Measurements from ENCODE around the gene NEDD4L.

Gene NEDD4L

DNA sequence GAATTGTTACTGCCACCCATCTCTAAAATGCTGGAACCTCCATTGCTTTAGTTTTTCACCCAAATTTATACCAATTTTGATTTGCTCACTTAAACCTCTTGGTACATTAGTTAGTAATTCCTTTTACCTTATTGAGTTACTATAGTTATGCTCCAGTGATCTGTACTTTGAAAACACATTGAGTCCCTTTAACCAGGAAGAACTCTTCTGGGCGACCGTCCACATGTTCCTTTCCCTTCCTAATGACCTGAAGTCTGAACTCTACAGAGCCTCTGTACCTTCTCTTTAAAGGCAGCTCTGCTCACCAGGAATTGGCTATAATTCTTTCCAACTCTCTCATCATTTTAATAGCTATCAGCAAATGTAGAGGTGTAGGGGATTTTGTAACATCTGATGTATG is 290.0 kb downstream of the NEDD4L start:
- DNase-seq, result no peak

DNA sequence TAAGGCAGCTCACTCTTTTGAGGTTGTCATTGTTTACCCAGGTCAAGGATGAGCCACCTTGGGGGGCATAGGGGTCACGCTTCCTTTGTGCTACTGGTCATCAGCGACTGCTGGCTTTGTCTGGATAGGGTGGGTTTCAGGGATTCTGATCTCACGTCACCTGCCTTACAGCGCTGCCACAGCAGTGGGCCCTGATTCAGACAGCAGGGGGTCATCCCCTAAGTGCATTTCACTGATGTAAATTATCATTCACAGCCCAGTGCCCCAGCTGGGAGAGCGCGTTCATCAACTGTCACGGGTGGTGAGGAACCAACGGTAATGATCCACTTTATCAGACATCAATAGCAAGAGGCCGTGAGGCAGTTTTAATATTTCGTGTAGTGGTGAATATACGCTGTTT is 291.2 kb downstream of the NEDD4L start:
- DNase-seq, result no peak

DNA sequence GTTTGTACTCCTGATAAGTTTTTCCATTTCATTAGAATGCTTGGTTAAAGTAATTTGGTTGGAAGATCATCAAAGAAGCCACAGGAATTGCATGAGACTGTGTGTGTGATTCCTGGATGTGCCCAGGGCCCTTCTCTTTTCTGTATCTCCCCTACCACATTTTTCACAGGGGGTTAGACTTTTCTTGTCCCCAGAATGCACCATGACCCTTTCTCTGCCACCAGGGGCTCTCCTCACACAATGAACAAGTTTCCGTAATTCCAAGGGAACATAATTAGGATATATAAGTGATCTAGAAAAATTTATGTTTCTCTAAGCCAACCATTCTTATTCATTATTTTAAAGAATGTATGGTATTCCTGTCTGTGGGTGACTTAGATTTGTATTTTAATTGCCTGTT is 291.8 kb downstream of the NEDD4L start:
- no peak for DNase-seq

DNA sequence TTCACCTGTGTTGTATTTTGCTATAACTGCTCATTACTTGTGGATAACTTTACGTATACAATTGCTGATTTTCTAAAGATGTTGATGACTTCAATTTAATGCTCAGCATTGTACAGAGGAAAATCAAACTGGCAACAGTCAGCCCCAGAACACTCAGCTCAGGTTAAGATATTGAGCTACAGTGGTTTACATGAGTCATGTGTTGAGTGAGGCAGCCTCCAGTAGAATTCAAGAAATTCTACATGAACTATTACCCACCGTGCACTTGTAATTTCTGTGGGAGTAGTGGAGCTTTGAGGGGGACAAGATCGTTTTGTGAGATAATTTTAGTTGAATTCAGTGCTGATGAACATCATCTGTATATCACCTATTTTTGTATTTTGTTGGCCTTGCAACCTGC is 292.6 kb downstream of the NEDD4L start:
- DNase-seq, result no peak

DNA sequence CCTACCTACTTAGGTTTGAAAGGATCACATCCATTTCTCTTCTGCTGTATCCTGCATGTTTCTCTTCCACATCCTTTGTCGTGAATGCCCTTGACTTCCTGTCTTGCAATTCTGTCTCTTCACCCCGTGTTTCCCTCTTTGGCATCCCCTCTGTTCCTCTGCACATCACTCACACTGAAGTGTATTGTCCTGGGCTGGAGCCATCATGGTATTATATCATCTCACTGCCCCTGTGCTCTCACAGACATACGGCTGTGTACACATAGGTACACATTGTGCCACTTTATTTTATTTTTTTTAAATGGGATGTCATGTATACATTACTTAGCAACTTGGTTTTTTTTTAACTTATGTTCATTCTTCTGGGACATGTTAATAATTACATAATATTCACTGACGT is 293.3 kb downstream of the NEDD4L start:
- no peak for DNase-seq

DNA sequence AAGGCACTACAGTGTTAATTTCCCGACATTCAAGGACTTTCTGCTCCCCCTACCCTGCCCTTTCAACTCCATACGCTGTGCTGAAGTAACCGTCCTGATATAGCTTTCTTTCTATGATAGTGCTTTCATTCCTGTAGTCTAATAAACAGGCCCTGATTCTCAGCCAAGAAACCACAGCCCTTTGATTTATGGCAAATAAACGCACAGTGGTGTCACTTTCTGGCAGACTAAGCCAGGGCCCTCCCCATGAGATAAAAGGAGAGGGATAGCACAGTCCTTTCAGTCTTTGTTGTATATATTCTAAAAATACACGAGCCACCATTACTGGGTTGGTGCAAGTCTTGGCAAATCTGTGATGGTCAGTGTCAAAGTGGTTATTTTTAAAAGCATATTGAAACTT is 293.7 kb downstream of the NEDD4L start:
- no peak for DNase-seq

DNA sequence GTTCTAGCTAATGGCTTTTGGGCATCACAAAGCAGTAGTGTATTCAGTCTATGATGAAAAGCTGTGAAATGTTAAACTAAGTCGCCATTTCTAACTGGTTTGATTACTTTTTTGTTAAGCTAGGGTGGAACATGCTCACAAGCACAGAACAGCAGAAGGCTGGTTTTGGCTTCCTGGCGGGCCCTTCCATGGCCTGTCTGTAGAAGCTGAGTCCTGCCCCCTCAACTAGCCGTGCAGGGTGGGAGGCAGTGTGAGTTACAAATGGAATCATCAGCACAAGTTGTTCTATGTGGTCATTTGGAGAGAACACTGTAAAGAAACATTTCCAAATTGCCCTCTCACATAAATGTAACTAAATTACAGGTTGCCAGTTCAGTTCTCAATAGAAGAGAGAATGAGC is 294.1 kb downstream of the NEDD4L start:
- DNase-seq, result no peak

DNA sequence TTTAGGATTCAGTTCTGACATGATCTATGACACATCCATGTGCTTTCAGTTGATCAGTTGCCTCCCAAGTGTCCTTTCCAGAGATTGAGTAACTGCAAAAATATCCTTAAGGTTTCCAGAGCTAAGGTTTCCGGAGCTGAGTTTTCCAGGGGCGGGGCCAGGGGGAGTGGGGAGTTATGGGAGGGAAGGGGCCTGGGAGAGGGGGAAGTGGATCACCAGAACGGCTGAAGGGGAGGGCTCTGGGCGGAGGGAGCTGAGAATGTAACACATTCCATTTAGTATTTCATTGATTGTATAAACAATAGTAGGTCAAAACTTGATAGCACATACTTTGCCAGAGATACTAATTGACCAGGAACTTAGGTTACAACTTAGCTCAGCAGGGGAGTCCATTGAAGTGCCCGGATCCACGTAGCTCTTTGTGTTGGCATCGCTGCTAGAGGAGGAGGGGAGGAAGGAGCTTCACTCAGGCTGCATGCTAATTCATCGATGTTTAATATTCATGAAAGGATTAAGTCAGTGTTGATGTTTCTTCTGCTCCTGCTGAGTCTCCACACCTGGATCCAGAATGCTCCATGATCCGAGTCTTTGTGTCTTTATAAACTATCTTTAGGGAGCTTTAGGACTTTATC is 295.1 kb downstream of the NEDD4L start:
- DNase-seq, result no peak

DNA sequence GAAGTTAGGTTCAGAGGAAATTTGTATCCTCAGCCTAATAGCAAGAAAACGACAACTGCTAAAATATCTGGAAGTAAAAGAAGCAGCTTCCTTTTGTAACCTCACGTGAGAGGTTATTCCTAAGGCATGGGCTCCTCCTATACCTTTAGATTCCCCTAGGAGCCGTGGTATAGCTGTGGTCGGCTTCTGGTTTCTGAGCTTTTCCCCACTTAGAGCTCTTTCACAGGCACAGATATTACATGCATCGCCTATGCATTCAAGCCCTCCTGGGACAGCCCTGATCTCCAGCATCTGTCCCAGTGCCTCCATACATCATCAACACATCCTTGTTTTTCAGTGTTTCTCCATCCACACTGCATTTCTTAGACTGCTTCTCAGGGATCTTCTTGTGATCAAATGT is 295.9 kb downstream of the NEDD4L start:
- DNase-seq, result no peak

DNA sequence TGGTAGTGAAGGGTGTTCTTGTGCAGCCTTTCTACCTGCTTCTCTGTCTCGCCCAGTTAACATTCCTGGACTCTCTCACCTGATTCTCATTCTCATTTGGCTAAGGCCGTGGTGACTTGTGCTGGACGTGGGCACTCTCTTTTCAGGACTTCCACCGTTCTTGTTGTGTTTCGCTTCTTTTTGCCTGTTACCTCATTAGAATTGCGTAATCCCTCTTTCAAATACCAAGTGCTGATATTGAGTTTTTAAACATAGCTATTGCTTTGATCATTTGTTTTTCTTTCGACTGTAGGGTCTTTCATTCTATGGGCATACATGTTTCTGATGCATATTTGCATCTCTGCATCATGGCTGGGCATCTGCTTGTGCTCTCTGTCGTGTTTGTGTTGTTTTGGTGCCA is 297.9 kb downstream of the NEDD4L start:
- no peak for DNase-seq

DNA sequence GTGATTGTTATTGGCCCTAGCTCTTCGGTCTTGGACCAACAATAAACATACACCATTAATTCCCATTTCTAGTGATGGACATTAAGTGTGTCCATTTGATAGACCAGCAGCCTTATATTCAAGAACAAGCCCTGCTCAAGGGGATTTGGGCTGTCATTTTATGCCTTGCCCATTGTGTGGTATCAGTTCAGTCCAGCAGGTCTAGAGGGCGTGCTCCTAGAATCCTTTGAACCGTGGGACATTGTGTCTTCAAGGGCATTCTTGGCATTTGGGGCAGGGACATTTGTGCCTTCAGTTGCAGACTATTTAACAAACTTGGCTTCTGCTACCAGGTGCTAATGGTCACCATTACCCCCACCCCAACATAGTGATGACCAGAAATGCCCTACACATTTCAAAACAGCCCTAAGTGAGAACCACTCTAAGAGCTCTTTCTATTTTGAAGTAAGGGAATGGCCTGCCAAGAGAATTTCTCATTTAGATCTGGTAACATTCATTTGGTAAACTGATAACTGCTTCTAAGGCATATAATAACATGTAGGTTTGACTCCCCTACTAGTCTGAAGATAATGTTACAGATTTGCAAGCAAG is 300.1 kb downstream of the NEDD4L start:
- no peak for DNase-seq

DNA sequence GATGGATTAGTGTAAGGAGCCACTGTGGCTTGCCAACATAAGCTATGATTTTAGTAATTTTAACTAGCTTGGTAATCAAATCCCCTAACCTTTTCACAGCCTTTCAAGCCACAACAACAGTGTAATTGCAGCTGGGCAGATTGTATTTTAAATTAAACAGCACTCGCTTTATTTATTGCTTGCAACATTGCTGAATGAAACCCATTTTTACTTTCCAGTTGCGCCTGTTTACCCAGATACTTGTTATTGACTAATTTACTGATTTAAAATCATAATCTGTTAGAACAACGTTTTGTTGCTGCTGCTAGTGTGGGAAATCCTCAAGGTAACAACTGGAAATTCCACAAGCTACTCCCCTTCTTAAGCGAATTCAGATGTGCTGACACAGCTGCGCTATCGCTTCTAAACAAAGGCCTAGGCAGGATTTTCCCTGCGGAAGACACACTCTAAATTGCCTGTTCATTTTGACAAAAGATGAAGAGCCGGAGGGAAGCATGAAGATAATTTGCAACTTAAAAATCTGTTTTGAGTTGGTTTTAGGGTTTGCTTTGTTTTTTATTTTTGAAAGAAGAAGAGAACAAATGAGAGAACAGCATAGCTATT is 300.9 kb downstream of the NEDD4L start:
- no peak for DNase-seq

DNA sequence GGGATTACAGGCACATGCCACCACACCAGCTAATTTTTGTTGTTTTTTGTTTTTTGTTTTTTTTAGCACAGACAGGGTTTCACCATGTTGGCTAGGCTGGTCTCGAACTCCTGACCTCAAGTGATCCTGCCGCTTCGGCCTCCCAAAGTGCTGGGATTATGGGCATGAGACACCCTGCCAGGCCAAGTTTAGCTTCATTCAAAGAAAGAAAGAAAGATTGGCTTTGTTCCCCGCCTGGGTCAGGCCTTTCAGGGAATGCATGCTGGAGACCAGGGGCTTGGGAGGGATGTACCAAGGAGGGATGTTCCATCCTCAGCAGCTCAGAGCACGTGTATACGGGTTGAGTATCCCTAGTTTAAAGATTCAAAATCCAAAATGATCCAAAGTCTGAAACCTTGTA is 301.8 kb downstream of the NEDD4L start:
- DNase-seq, result no peak

DNA sequence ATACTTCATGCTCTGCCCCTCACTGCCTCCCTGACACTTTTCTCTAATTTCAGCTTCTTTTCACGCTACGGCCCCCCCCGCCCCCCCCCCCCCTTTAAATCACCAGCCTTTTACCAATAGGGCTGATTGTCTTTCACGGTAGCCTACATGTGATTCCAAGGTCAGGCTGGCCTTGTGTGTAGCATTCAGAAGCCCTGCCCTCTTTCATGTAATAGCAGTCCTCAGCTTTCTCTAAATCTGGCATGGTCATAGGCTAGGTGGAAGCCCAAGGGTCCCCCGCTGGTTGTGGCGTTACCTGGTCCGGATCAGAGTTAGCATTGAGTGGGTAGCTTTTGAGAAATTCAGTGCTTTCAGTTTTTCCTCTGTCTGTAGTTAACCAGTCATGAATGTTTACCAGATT is 303.1 kb downstream of the NEDD4L start:
- DNase-seq, result no peak

DNA sequence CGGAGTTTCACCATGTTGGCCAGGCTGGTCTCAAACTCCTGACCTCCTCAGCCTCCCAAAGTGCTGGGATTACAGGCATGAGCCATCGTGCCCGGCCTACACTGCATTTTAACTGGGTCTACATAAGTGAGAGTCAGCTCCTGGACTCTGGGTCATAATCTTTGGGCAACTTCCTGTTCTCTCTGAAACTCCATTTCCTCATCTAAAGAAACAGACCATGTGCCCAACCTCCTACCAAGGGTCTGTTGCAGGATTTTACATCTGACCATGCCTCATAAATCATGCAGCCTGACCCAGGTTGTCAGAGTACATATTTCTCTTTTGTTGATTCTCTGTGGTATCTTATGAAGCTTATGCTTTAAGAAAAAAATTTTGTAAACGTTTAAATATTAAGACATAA is 304.5 kb downstream of the NEDD4L start:
- no peak for DNase-seq

DNA sequence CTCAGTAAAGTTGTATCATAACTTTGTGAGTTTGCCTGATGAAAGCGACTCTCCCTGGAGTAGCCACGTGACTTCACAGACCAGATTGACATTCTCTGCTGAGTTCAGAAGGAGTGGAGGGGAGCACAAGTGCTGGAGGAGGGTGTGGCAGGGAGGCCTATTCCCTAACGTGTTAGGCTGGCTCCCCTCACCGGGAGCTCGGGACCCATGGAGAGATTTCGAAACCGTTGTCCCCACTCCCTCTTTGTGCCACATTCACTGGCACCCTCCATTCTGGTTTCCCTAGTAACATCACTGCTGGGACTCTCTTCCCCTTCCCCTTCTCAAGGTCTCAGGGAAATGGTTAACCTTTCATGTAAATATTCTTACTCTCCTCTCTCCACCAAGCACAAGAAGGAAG is 304.9 kb downstream of the NEDD4L start:
- DNase-seq, result no peak

DNA sequence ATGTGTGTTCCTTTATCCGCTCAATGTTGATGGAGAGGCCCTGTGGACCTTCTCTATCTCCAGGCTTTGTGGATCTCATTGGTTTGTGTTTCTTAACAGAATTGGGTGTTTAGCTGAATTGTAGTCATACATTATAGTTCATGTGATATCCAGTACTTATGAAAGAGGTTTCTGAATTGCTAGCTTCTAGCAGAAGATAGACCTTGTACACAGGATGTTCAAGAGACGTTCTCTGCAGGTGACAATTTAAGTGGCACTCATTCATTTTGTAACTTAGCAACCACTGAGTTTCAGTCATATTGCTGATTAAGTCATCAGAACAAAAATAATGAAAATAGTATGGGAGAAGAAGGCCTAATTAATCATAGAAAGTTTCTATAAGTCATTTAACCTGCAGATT is 305.6 kb downstream of the NEDD4L start:
- no peak for DNase-seq

DNA sequence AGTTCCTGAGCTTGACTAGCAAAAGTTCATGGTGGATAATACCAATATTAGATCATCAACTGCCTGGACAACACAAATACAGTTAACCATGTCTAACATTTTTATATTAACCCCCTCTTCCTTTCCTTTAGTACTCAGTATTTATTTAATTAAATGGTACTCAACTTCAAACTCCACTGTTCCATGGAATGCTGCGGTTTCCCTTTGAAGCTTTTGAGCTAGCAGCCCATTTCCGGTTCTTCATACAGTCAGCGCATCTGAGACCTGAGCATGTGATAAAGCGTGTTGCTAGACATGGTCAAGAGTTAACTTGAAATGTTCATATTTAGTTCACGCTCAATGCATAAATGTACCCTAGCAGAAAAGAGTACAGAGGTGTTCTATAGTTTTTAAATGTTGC is 306.5 kb downstream of the NEDD4L start:
- DNase-seq, result no peak

DNA sequence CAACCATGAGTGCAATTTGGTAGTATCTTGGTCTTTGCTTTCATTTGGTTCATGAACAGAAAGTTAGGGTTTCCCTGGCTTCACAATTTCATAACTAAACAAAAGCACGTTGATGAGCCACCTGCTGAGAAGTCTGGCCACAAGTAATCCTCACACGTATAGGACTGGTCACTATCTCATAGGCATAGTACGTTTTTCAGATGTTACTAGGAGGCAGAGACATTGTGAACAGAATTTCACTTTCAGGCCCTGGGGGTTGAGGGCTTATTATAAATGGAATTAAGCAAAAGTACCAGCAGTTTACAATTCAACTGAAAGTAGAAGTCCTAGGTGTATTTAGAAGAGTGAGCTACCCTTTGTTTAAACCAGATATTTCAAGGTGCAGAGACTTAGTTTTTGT is 307.8 kb downstream of the NEDD4L start:
- DNase-seq, result no peak

DNA sequence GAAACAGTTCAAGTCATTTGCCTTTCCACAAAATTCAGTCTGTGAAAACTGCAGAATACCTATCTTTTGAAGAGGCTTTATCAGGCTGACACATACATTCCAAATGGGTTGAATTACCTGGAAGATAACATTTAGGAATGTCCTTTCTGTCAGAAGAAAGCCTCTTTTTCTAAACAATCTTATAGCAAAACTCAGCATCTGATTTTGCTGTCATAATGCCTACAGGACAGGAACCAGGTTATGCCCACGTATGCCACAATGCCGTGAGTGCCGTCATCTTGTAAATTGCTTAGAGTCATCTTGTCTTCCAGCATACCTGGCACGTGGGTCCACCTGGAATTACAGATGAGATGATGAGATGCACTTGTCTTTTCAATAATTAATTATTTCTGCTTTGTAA is 309.6 kb downstream of the NEDD4L start:
- no peak for DNase-seq

DNA sequence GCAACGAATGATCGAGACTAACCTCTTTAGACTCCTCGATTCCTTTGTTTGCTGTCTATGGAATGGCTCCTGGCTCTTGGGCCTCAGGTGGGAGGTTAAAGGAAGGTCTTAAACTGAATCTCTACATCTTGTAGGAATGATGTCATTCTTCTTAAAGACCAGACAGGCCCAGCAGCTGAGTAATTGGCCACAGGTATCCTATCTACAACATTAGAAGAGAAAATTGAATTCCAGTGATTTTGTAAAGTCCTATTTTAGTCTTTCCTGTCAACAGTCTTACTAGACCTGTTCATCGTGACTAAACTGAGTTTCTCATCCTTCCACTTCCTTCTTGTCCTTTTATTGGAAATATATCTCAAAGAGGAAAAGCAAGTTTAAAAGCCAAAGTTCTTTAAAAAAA is 310.0 kb downstream of the NEDD4L start:
- DNase-seq, result no peak

DNA sequence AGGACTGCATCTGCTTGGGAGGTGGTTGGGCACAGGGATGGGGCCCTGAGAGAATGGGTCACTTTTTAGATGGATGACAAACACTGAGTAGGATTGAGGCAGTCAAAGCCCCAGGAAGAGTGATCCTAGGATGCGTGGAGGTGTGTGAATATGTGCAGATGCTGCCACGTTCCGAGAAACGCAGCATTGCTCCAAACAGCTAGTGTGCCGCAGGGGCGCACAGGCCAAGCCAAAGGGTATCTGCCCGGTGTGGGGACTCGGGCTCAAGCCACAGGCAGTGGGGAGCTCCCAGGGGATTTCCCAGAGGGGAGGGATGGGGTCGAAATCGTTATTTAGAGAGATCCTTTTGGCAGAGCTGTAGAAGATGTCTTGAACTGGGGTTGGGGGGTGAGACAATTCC is 310.8 kb downstream of the NEDD4L start:
- no peak for DNase-seq

DNA sequence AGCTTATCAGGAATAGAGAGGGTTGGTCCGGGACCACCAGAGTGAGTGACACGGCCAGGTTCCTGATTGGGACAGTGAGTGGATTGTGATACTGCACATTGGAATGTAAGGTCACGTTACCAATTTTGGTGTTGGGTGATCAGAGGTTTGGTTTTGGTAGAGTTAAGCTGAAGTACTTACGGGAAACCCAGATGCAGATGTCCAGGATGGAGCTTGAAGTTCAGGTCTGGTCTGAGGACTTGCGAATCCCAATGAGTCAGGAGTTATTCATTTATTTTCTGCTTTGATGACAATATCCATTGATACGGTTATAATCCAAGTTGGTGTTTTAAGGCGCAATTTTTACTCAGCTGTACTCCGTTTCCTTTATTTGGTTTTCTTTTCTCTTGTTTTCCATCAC is 311.2 kb downstream of the NEDD4L start:
- DNase-seq, result no peak

DNA sequence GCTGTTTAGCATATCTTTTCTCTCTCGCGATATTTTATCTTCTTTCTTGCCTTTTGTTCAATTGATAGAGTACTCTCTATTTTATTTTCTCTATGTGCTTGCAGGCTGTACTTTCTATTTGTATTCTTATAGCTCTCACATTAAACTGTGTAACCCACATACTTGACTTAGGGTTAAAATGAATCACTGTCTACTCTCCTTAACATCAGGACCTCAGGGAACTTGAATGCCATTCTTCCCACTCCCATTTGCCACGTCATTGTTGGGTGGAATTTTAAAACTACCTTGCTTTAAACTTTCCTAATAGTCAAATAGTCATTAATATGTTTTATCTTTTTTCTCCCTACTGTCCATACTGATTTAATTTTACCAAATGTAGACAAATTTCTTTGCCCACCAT is 315.2 kb downstream of the NEDD4L start:
- no peak for DNase-seq

DNA sequence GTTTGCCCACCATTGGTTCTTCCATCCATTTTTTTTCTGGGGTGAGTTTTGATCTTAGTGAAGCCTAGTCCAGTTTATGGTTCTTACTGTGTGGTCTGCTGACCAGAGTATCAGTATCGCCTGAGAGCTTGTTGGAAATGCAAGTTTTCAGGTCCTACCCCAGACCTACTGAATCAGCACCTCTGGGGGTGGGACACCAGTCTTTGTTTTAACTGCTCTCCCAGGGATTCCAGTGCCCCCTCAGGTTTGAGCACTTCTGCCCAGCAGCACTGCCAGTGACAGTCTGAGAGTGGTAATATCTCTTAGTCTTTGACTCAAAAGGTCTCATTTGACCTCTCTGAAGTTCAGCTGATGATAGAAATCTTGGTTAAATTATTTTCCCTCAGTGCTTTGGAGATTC is 315.6 kb downstream of the NEDD4L start:
- no peak for DNase-seq
